HCT116 (cell line): Measurements from ENCODE around the gene COG5. TPM values are rescaled to one million over a fixed set of nuclear protein-coding genes. Genes with fewer than 3 reads are reported as not detected.

Source experiments
- ATAC-seq: fragments of 200-7000 bp; cut with Tn5 transposase; 2 replicates; pipeline ENCODE4 v1.9.1; 2020; ENCODE audit warnings: mild to moderate bottlenecking, moderate library complexity
- BruUV-seq: library from RNA; stranded (reverse); fragments of 400-500 nt; replicated peaks from 2 replicates; lab custom pipeline; 2021; lab: Mats Ljungman, UMichigan
- CTCF ChIA-PET: fragments of 300-600 bp; sonication (Branson Sonifier 250); formaldehyde crosslinking; loops from one replicate; lab custom pipeline; 2021; ENCODE audit warnings: antibody characterized with exemption; lab: Charles Lee
- POLR2A ChIA-PET: fragments of 300-600, 350-600 bp; sonication (Branson Sonifier 250); formaldehyde crosslinking; loops from one replicate; lab custom pipeline; 2021; ENCODE audit warnings: antibody characterized with exemption; lab: Charles Lee
- RAD21 ChIA-PET, 2 experiments: fragments of 300-600 bp; sonication (Branson Sonifier 250); formaldehyde crosslinking; loops; one replicate each; lab custom pipeline; 2023; ENCODE audit warnings: low total read pairs in 2 of 2; ENCODE audit not compliant: uncharacterized antibody in 2 of 2, unreplicated experiment in 2 of 2, low non-redundant PET in 1 of 2; lab: Charles Lee
- DNase-seq: peaks from one replicate; pipeline ENCODE4 v3.0.0-alpha.2; 2010; ENCODE audit warnings: low read depth, low spot score
- H2AFZ ChIP-seq: fragments of 200-600 bp; shearing (Covaris generic), sonication (generic); 2 replicates; pipeline ENCODE4 v1.6.1; 2017; ENCODE audit warnings: low read depth, mixed run types, mixed read lengths, antibody characterized with exemption, low read length; ENCODE audit not compliant: poor library complexity, severe bottlenecking
- H3K27ac ChIP-seq: 2 replicates; pipeline ENCODE4 v1.5.1; 2012; ENCODE audit warnings: low read depth, low read length
- H3K27me3 ChIP-seq: fragments of 200-600 bp; sonication (generic); 2 replicates; pipeline ENCODE4 v1.6.1; 2016; ENCODE audit warnings: mixed run types, low read length, mixed read lengths; ENCODE audit not compliant: insufficient read depth
- H3K36me3 ChIP-seq, 2 experiments: fragments of 200-500 bp in 1 of 2; fragments of 200-600 bp in 1 of 2; sonication (Bioruptor generic) in 1 of 2; sonication (generic) in 1 of 2; 2 replicates each; pipeline versions ENCODE4 v1.5.1 to v1.6.1; 2014 to 2016; ENCODE audit warnings: low read length in 2 of 2, inconsistent platforms in 1 of 2, mixed read lengths in 1 of 2, mixed run types in 1 of 2; ENCODE audit not compliant: insufficient read depth in 2 of 2, control insufficient read depth in 1 of 2
- H3K4me1 ChIP-seq, 2 experiments: fragments of 200-600 bp in 1 of 2; sonication (generic) in 1 of 2; 2 replicates each; pipeline versions ENCODE4 v1.5.1 to v1.6.1; 2012 to 2017; ENCODE audit warnings: low read length in 2 of 2, inconsistent platforms in 1 of 2, mild to moderate bottlenecking in 1 of 2, mixed read lengths in 1 of 2, mixed run types in 1 of 2, moderate library complexity in 1 of 2; ENCODE audit not compliant: insufficient read depth in 2 of 2, control insufficient read depth in 1 of 2
- H3K4me2 ChIP-seq: fragments of 200-600 bp; sonication (generic); 2 replicates; pipeline ENCODE4 v1.6.1; 2017; ENCODE audit warnings: mixed run types, low read length, mixed read lengths
- H3K4me3 ChIP-seq, 2 experiments: fragments of 200-600 bp in 1 of 2; sonication (generic) in 1 of 2; replicated peaks in 1 of 2; 2 replicates each; pipeline ENCODE4 v1.5.1; 2011 to 2016; ENCODE audit warnings: low read length in 2 of 2, control low read depth in 1 of 2, low read depth in 1 of 2, mild to moderate bottlenecking in 1 of 2, mixed read lengths in 1 of 2, mixed run types in 1 of 2
- H3K79me2 ChIP-seq: fragments of 200-600 bp; sonication (generic); 2 replicates; pipeline ENCODE4 v1.6.1; 2017; ENCODE audit warnings: mild to moderate bottlenecking, mixed run types, low read length, moderate library complexity, mixed read lengths; ENCODE audit not compliant: insufficient read depth
- H3K9ac ChIP-seq: fragments of 200-600 bp; sonication (generic); 2 replicates; pipeline ENCODE4 v1.6.1; 2016; ENCODE audit warnings: low read length, mixed read lengths
- H3K9me2 ChIP-seq: fragments of 200-600 bp; sonication (generic), shearing (Covaris generic); 2 replicates; pipeline ENCODE4 v1.6.1; 2017; ENCODE audit warnings: mixed run types, mild to moderate bottlenecking, moderate library complexity; ENCODE audit not compliant: insufficient read depth
- H3K9me3 ChIP-seq, 2 experiments: fragments of 200-500 bp in 1 of 2; fragments of 200-600 bp in 1 of 2; sonication (Bioruptor generic) in 1 of 2; sonication (generic) in 1 of 2; 2 replicates each; pipeline ENCODE4 v1.6.1; 2014 to 2017; ENCODE audit warnings: low read length in 2 of 2, mixed read lengths in 2 of 2, inconsistent platforms in 1 of 2, low read depth in 1 of 2, mild to moderate bottlenecking in 1 of 2, mixed run types in 1 of 2, moderate library complexity in 1 of 2; ENCODE audit not compliant: control insufficient read depth in 1 of 2, insufficient read depth in 1 of 2
- H4K20me1 ChIP-seq: fragments of 200-600 bp; sonication (generic), shearing (Covaris generic); 2 replicates; pipeline ENCODE4 v1.6.1; 2017; ENCODE audit warnings: mixed run types, mild to moderate bottlenecking, moderate library complexity; ENCODE audit not compliant: insufficient read depth
- CBX3 ChIP-seq: IDR thresholded peaks from 2 replicates; pipeline ENCODE4 v1.6.1; 2012; ENCODE audit warnings: low read depth
- ELF1 ChIP-seq: IDR thresholded peaks from 2 replicates; pipeline ENCODE4 v1.6.1; 2012; ENCODE audit warnings: low read depth, borderline replicate concordance
- EZH2 ChIP-seq: fragments of 200-600 bp; sonication (generic); IDR thresholded peaks from 2 replicates; pipeline ENCODE4 v1.6.1; 2017; ENCODE audit warnings: antibody characterized with exemption, mixed run types
- FOSL1 ChIP-seq: IDR thresholded peaks from 2 replicates; pipeline ENCODE4 v1.6.1; 2012; ENCODE audit warnings: low read depth
- JUND ChIP-seq: IDR thresholded peaks from 2 replicates; pipeline ENCODE4 v1.6.1; 2012
- POLR2A ChIP-seq: IDR thresholded peaks from 2 replicates; pipeline ENCODE4 v1.7.0; 2011; ENCODE audit warnings: borderline replicate concordance; ENCODE audit not compliant: insufficient read depth, insufficient read length; ENCODE audit errors: extremely low read depth
- POLR2AphosphoS5 ChIP-seq: IDR thresholded peaks from 2 replicates; pipeline ENCODE4 v1.6.1; 2011; ENCODE audit warnings: mild to moderate bottlenecking, low read depth, low read length, moderate library complexity
- SIN3A ChIP-seq: IDR thresholded peaks from 2 replicates; pipeline ENCODE4 v1.6.1; 2012; ENCODE audit warnings: low read depth
- SP1 ChIP-seq: IDR thresholded peaks from 2 replicates; pipeline ENCODE4 v1.6.1; 2012; ENCODE audit warnings: low read depth
- SRF ChIP-seq: IDR thresholded peaks from 2 replicates; pipeline ENCODE4 v1.6.1; 2012; ENCODE audit warnings: low read depth
- intact Hi-C: fragments of 100-400 bp; cut with micrococcal nuclease; formaldehyde crosslinking; loops from 2 replicates; pipeline ENCODE4 v1.10.0; 2022
- total RNA-seq: library from RNA; stranded (reverse); gene quantifications from one replicate; pipeline ENCODE4 v1.2.1, GENCODE V29; 2021; ENCODE audit not compliant: unreplicated experiment
- TF ChIP-seq, protein P1 (sequence below): IDR thresholded peaks from 2 replicates; pipeline ENCODE4 v1.6.1; 2012; ENCODE audit warnings: low read depth

Gene COG5
- total RNA-seq, 1 experiment from 2014 or later: 30.7 TPM

DNA sequence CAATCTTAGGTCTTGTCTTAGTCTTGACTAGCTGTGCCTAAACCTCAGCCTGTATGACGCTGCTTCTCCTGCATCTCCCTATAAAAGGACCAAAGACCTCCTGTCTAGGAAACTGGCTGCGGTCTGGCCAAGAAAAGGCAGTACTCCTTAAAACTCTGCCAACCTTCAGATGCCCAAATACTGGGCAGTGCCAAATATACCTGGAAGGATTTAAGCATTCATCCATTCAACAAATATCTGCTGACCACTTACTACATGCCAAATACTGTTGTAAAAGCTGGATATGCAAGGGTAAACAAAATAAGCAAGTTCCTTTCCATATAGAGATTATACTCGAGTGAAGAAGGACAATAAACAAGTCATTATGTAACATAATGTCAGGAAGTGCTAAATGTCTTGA lies 259.1 kb downstream of the COG5 start:
- RAD21 ChIA-PET: no interaction called here

More for the DNA sequence above, 259.1 kb downstream of the COG5 start:
- Histone ChIP-seq H3K79me2 (no peaks in the 10 kb centered on the region), H4K20me1 (no peaks in the 10 kb centered on the region), H3K9me3 (no peaks in the 10 kb centered on the region), H3K27me3 (no peaks in the 10 kb centered on the region), H3K4me1 (no peaks in the 10 kb centered on the region), H3K9ac (no peak overlapping the region), H3K27ac (no peak overlapping the region), H3K36me3 (no peaks in the 10 kb centered on the region), H3K9me2 (no peaks in the 10 kb centered on the region), H2AFZ (no peak overlapping the region), H3K4me3 (no peak overlapping the region), H3K4me2 (no peak overlapping the region)
- no peak for TF ChIP-seq EZH2
- TF ChIP-seq POLR2A: no peak
- TF ChIP-seq FOSL1: no peak
- no peak for TF ChIP-seq POLR2AphosphoS5
- TF ChIP-seq ELF1: no peak
- no peak for TF ChIP-seq SIN3A
- TF ChIP-seq CBX3: no peak
- TF ChIP-seq SRF: no peak
- TF ChIP-seq, protein P1, sequence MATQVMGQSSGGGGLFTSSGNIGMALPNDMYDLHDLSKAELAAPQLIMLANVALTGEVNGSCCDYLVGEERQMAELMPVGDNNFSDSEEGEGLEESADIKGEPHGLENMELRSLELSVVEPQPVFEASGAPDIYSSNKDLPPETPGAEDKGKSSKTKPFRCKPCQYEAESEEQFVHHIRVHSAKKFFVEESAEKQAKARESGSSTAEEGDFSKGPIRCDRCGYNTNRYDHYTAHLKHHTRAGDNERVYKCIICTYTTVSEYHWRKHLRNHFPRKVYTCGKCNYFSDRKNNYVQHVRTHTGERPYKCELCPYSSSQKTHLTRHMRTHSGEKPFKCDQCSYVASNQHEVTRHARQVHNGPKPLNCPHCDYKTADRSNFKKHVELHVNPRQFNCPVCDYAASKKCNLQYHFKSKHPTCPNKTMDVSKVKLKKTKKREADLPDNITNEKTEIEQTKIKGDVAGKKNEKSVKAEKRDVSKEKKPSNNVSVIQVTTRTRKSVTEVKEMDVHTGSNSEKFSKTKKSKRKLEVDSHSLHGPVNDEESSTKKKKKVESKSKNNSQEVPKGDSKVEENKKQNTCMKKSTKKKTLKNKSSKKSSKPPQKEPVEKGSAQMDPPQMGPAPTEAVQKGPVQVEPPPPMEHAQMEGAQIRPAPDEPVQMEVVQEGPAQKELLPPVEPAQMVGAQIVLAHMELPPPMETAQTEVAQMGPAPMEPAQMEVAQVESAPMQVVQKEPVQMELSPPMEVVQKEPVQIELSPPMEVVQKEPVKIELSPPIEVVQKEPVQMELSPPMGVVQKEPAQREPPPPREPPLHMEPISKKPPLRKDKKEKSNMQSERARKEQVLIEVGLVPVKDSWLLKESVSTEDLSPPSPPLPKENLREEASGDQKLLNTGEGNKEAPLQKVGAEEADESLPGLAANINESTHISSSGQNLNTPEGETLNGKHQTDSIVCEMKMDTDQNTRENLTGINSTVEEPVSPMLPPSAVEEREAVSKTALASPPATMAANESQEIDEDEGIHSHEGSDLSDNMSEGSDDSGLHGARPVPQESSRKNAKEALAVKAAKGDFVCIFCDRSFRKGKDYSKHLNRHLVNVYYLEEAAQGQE: no peak
- TF ChIP-seq SP1: no peak
- no peak for TF ChIP-seq JUND
- ATAC-seq (no peak), DNase-seq (no peak)
- intact Hi-C loops: no loop called here
- POLR2A ChIA-PET: no interaction called here
- no TSS peak for BruUV-seq
- CTCF ChIA-PET: no interaction called here
